ENCODE measurements around the gene CDC73.

GRCh38 chr1:193251950-193252349 lies 130.1 kb downstream of the CDC73 start:
- no peak for TF ChIP-seq POLR2A (IDR thresholded peaks at IDR 0.05)
- TF ChIP-seq, protein P1, sequence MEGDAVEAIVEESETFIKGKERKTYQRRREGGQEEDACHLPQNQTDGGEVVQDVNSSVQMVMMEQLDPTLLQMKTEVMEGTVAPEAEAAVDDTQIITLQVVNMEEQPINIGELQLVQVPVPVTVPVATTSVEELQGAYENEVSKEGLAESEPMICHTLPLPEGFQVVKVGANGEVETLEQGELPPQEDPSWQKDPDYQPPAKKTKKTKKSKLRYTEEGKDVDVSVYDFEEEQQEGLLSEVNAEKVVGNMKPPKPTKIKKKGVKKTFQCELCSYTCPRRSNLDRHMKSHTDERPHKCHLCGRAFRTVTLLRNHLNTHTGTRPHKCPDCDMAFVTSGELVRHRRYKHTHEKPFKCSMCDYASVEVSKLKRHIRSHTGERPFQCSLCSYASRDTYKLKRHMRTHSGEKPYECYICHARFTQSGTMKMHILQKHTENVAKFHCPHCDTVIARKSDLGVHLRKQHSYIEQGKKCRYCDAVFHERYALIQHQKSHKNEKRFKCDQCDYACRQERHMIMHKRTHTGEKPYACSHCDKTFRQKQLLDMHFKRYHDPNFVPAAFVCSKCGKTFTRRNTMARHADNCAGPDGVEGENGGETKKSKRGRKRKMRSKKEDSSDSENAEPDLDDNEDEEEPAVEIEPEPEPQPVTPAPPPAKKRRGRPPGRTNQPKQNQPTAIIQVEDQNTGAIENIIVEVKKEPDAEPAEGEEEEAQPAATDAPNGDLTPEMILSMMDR (IDR thresholded peaks at IDR 0.05) = no peak
